8988T (cell line): ENCODE data around the gene RHOD.
A peak's percentile ranks its signal among the peaks of the same experiment; 100 is the strongest.

Source experiments
- DNase-seq: peaks from one replicate; pipeline ENCODE4 v3.0.0; 2011

The RHOD gene

DNA sequence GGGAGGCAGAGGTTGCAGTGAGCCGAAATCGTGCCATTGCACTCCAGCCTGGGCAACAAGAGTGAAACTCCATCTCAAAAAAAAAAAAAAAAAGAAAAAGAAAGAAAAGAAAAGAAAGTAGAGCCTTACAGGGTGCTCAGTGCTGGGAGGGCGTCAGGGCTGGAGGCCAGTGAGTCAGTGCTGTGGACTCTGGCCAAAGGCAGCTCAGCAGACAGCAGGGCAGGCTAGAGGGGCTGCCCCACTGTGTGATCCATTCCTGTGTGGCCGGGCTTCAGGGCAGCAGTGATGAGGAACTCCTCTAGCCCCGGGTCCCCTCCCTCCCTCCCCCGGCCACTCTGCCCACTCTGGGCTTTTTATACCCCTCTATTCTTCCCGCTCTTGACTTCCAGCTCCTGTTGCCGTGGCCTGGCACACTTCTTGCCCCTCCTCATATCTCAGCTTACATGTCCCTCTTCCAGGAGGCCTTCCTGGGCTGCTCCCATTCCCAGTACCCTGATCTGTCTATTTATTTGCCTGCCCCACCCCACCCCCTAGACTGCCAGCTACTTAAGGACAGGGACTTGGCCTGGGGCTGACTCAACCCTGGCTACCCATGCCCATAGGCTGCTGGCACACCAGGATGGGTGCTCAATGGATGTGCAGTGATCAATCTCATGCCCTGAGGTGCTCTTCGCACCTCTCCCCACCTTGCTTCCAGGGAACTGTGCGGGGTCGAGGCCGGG lies 23.7 kb upstream of the RHOD start:
- no peak for DNase-seq

DNA sequence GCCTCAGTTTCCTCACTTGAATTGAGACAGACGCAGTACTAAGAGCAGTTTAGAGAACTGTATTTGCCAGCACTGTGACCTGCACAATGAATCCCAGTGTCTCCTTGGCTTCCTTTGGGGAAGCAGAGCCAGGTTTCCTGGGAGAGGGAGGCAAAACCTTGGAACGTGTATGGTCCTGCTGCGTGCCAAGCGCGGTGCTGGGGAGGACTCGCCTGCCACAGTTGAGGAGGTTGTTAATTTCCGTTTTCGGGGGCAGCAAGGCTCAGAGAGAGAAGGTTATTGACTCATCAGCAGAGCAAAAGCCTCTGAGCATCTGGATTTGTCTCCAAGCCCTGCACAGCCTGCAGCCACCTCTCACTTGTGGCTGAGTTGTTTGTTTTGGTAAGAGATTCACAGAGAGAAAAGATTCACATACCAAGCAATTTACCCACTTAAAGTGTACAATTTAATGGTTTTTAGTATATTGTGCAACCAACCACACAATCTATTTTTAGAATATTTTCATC lies 22.9 kb upstream of the RHOD start:
- no peak for DNase-seq

DNA sequence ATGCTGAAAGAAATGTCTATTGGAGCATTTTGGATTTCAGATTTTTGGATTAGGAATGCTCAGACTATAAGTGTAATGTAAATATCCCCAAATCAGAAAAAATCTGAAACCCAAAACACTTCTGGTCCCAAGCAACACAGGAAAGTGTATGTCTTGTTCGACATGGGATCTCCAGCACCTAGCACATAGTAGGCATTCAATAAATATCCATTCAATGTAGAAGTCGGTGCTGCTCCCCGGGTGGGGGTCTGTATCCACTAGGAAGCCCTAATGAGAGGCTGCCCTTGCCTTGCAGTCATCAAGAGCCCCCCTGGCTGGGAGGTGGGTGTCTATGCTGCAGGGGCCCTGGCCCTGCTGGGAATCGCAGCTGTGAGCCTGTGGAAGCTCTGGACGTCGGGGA lies 22.3 kb upstream of the RHOD start:
- DNase-seq, result no peak

DNA sequence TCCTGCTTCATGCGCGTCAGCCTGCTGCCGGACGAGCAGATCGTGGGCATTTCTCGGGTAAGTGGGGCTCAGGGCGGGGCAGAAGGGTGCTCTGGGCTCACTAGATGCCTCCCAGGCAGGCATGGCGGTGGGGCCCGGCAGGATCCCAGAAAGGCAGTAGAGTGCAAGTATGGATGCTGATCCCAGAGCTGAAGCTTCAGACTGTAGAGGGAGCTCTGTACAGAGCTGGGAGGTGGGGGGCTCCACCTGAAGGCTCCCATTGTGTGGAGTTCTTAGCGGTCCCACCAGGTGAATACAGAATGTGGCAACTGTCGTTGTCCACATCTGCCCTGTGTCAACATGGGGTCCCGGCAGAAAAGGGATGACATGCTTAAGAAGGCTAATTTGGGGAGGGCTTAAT lies 16.5 kb upstream of the RHOD start:
- DNase-seq, result no peak

DNA sequence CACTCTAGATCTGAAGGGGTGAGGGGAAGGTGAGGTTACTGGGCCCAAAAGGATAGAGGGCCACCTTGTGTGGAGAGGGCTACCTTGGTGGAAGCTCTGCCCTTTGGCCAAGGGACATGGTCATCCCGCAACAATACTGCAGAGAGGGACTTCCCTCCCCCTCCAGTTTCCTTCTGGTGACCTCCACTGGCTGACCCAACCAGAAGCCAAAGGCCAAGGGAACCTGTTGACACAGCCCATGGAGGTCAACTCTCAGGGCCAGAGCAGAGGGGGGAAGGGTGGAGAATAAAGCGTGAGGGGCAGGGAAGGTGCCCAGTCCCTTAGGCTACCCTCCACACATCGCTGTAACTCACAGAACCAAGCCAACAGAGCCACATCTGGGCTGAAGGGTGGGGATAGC lies 15.0 kb upstream of the RHOD start:
- DNase-seq, result no peak

DNA sequence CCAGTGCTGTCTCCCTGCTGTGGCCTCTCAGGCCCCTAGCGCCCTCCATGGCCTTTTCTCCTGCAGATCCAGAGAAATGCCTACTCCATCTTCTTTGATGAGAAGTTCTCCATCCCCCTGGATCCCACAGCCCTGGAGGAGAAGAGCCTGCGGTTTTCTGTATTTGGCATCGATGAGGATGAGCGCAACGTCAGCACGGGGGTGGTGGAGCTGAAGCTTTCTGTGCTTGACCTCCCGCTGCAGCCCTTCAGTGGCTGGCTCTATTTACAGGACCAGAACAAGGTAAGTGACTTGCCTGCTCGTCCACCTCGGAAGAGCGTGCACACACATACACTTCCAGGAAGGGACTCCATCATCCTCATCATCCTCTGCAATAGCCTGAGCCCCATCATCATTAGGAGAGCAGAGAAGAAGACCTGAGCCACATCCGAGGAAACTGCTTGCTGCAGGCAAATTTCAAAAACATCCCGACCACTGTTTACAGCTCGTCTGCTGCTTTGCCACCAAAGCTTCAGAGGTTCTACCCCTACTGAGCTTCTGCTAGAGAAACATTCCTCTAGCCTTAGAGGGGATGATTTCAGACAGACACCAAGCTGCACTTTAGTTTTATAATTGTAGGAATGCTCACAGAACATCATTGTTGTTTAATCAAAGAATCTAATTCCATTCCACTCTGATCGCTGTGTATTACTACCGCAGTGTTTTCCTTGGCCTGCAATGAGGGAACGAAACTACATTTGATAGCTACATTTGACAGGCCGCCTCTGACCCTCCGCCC lies 12.9 kb upstream of the RHOD start:
- DNase-seq, result no peak

DNA sequence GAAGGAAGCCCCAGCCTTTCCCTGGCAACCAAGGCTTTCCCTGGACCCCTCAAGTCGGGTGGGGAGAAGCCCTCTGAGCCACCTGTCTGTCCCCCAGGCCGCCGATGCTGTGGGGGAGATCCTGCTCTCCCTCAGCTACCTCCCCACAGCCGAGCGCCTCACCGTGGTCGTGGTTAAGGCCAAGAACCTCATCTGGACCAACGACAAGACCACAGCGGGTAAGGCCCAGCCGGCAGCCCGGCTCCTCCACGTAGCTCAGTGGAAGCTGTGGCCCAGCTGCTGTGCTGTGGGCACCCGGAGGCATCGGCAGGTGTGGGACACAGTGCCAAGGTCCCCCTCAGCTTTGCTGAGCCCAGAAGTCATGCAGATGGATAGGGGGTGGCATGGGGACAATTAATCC lies 12.2 kb upstream of the RHOD start:
- DNase-seq, result no peak

DNA sequence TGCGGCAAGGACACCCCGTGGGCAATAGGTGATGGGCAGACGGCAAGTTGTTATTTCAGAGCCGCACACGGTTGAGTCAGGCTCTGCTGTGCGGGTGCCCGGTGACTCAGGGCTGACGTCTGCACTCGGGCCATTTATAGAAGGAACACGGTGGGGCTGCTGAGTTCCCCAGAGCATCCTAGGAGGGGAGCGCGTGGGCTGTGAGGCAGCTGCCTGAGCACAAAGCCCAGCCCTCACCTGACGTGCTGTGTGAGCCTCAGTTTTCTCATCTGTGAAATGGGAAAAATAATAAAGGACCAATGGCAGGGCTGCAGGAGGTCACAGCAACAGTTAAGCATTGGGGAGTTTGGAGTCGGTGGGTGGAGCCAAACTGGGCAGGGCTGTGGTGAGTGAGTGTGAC lies 11.3 kb upstream of the RHOD start:
- DNase-seq, result peak; percentile 68

DNA sequence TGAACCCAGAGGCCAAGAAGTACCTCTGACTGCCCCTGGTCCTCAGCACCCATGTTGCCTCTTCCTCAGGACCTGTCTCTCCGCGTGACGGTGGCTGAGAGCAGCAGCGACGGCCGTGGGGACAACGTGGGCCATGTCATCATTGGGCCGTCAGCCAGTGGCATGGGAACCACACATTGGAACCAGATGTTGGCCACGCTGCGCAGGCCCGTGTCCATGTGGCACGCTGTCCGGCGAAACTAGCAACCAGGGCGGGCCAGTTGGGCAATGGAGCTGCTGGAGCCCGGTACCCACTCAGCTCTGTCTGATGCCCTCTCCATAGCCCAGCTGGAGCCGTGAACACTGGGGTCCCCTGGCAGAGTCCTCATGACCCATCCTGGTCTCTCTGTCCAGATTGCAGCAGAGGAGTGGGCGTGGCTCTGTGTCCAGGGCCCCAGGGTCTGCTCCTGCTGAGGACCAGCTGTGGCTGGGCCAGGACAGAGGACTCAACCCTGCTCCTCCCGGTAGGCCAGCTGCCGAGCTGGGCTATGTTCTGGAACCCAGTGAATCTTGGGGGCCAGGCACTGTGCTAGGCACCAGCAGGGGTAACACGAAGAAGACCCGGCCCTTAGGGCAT lies 8.0 kb upstream of the RHOD start:
- no peak for DNase-seq

DNA sequence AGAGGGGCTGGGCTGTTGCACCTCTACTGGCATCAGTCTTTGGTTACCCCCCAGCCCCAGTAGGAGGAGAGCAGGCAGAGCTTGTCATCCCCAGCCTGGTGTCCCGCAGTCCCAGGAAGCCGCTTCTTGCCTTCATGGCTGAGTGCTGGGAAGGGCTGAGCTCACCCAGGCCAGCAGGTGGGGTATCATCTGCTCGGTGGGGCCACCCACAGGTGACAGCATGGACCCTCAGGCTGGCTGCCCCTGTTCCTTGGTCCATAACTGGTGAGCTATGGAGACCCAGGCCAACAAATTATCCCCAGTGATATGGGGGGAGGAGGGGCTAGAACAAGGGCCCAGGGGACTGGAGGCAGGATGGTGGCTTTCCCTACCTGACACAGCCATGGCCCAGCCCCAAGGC lies 6.5 kb upstream of the RHOD start:
- peak; percentile 51 for DNase-seq

DNA sequence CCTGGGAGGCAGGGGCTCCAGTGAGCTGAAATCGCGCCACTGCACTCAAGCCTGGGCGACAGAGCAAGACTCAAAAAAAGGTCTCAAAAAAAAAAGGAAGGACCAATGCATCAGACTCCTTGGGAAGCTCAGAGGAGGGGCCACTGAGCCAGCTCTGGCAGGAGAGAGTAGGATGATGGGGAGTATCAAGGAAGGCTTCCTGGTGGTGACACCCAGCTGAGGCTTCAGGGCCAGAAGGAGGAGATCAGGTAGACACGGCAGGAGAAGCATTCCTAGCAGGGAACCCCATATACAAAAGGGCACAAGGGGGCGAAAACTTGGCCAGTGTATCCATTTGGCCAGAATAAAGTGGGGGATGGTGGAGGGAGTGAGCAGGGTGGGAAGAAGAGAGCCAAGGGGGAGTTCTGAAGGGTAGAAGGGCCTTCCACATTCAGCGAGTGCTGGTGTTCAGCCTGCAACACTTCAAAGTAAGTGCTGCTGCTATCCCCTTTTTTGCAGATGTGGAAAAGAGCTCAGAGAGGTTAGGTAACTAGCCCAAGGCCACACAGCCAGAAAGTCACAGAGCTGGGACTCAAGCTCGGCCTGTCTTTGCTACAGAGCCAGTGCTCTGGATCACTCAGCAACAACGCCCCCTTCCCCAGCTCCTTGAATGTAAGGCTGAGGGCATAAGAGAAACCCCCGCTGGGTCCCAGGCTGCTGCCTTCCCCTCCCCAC lies 5.3 kb upstream of the RHOD start:
- no peak for DNase-seq

DNA sequence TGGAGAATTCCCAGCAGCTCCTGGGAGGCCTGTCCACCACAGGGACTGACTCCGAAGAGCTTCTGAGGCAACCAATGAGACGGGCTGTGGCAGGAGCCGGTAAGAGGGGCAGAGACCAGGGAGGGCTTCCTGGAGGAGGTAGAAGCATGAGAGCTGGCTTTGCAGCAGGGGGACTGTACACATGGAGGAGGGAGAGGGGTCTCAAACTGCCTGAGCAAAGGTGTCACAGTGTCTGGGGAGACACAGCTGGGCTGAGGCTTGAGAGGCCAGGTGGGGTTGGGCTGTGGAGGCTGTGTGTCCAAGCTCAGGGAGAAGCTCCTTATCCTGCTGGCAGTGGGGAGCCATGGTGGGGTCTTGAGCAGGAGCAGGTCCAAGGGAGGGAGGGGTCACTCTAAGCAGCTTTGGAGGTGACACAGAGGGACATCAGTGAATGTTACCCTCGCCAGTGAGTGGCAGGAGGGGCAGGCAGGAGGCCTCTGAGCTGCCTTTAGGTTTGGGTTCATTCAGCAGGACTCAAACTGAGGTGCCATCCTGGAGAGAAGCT lies 4.6 kb upstream of the RHOD start:
- DNase-seq, result no peak

DNA sequence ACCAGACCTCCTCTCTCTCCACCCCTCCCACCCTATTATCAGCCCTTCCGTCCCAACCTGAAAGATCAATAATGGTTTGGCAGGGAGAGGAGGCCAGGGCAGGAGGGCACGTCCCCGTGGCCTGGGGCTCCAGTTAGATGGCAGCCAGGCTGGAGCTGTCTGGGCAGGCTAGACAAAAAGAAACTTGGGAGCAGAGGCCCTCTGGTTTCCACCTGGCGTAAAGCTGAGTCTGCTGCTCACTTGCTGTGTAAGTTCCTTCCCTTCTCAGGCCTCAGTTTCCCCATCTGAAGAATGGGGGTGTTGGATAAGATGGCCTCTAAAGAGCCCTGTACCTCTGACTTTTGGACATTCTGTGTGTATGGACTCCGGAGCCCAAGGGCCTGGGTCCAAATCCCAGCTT lies 3.8 kb upstream of the RHOD start:
- DNase-seq, result no peak

DNA sequence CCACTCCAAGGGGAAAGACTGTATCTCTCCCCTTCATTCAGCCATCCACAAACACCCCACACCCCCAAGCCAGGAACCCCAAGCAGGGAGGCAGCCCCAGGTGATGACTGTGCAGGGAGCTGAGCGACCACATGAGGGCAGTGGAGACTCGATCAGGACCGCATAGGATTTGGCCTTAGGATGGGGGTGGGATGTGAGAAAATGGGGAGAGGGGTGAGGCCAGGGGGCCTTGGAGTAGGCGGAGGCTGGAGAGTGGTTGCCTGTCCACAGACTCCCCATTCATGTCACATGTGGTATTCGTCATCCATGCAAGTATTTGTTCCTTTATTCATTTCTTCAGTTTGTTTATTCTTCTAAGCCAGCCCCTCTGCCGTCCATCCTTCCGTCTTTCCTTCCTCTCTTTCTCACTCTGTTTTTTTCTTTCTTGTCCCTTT lies 2.7 kb upstream of the RHOD start:
- DNase-seq, result peak; percentile 99

DNA sequence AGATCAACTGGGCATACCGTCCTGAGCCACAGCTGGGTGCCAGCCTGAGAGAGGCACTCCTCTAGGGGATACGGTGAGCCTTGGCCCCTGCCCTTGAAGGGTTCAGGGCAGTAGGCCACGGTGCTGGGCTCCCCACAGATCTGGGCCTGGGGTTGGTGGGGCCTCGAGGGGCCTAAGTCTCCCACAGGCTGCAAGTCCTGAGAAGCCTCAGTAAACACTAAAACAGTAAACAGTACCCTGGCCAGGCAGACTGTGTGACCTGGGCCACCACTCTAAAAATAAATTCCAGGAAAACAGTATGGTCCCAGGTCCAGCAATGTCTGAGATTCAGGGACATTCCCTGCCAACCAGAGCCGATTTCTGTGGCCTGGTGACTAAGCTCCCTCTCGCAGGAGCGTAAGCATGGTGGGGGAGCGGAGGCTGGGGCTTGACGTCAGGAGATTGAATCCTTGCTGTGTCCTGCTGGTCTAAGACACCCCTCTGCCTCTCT lies 2.3 kb upstream of the RHOD start:
- peak; percentile 60 for DNase-seq

DNA sequence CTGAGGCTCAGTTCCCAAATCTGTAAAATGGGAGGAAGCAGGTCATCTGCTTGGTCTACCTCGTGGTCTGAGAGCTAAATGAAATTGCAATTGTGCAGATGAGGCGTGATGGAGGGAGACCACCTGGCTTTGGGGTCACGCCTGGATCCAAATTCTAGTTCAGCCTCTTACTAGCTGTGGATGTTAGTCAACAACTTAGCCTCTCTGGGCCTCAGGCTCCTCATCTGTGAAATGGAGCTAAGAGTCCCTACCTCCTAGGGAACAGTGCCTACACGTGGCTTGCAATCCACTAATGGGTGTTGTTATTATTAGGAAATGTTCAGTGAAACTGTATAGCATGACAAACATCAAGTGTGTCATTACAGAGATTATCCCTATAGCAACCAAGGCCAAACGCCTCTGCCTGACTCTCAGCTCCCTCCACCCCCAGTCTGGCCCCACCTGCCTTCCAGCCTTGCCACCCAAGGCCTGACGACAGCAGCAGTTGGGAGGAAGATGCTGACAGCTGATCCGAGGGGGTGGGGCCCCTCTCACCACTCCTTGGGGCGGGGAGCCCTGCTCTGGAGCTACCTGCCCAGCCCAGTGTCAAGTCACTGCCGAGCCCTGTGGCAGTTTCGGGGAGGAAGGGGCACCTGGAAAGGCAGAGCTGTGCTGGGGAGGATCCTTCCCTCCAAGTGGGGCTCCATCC lies 1.7 kb upstream of the RHOD start:
- peak; percentile 68 for DNase-seq

DNA sequence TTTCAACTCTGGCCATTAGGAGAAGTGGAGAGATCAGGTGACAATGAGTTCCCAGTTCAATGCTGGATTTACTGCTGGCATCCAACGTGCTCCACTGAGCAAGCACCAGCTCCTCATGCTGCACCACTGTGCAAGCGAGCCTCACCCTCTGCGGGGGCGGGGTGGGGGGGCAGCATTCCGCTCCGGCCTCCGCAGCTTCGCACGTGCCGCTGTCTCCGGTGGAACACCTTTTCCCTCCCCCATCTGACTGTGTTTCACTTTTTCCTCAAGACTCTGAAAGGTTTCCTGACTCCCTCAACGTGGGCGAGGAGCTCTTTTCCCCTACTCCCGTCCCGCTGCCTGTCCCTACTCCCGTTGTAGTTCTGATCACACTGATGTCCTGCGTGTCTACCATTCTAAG lies 835 bp upstream of the RHOD start:
- no peak for DNase-seq

DNA sequence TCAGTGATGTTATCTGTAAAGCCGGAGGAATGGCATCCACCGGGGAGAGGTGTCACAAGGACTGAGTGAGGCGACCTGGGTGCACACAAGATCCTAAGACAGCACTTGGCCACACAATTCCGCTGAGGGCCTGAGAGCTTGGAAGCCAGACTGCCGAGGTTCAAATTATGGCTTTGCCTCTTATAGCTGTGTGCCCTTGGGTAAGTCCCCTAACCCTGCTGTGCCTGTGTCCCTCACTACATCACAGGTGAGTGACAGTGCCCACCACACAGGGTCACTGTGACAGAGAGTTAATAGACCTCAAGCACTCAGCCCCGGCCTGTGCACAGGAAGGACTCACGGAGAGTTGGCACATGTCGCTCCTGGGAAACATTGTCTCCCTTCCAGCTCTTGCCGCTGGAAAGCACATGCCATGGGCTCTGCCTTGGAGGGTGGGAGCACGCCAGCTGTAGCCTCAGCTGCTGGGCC lies 592 bp downstream of the RHOD start:
- peak; percentile 73 for DNase-seq

DNA sequence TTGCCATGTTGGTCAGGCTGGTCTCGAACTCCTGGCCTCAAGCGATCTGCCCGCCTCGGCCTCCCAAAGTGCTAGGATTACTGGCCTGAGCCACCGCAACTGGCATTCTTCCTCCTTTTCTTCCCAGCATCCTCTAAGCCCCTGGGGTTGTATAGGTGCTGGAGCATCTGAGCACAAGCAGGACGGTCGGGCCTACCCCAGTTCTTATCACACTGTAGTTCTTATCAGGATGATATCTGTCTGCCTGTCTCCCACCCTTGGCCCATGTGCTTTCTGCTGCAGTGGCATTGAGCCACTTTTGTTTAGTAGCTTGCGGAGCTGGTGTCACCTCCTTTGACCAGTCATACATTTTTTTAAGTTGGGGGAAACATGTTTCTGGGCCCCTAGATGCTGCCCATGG lies 1.9 kb downstream of the RHOD start:
- no peak for DNase-seq

DNA sequence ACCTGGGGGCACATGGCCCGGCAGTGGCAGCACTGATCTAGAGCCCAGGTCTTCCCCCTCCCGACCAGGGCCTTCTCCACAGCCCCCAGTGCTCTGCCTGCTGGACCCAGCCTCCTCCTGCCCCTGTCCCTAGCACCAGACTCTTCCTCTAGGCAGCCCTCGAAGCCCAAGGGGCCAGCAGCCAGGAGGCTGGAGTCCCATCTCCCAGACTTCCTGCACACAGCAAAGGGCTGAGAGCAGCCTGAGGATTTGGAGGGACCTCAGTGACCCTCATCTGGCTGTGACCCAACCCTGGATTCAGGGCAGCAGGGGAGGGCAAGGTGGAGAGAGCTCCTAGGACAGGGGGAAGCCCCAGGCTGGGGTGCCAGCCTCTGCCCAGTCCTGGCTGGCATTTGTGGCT lies 3.0 kb downstream of the RHOD start:
- DNase-seq, result no peak

DNA sequence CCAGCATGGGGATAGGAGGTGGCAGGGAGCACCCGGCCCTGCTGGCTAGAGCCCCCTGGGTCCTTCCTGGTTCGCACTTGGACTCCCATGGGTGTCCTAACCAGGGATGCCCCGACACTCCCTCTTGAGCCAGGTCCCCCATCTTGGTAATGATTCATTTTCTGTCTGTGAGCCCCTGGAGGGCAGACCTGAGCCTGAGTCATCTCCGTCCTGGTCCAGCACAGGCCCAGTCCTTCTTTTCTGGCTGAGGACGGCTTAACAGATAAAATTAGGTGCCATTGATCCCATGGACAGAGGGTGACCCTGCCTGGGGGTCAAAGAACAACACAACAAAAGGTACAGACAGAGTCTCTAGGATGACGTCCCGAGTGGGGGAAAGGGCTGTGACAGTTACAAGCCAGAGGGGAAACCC lies 3.5 kb downstream of the RHOD start:
- DNase-seq, result peak; percentile 75
